Measurements from ENCODE around the gene CD99L2. TPM values are rescaled to one million over a fixed set of nuclear protein-coding genes. Genes with fewer than 3 reads are reported as not detected.

The CD99L2 gene
- total RNA-seq, 1 experiment from 2014 or later, result 7.3 TPM

DNA sequence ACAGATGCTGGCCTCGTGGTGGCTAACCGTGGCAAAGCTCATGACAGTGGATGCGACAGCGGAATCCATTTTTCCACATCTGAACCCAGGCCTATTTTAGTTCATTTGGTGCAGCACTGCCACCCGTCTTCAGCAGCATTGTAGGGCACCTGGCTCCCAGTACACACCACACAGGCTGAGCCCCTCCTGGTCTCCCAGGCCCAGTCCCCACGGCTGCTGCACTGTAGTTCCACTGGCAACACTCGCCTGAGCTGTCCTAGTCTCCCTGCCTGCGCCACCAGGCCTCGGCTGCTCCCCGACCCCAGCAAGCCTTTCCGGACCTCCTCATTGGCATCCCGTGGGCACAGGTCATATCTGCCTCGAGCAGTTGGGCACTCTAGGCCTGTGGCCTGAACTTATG is 129.1 kb downstream of the CD99L2 start:
- H2BK5ac ChIP-seq (ENCODE audit: insufficient read length, low read length), result no peak overlapping the region
- H3K18ac ChIP-seq (ENCODE audit: insufficient read length, low read depth, low read length), result no peak overlapping the region
- H3K27ac ChIP-seq (ENCODE audit: insufficient read length, low read depth, low read length), result no peak overlapping the region
- H2BK120ac ChIP-seq (ENCODE audit: low read depth, low read length, poor library complexity, severe bottlenecking), result no peak overlapping the region
- peaks cover 3% of the 10 kb centered on the region for H3K23me2 ChIP-seq (ENCODE audit: insufficient read length, low read depth, low read length, poor library complexity, severe bottlenecking)
- H3K4me1 Mint-ChIP-seq, result peaks cover 13 to 24% of the 10 kb centered on the region in 2 experiments
- no peaks in the 10 kb centered on the region for H4K20me1 ChIP-seq (ENCODE audit: control insufficient read depth, insufficient read depth, insufficient read length)
- peaks cover 47 to 54% of the 10 kb centered on the region in 2 experiments for H3K9me3 Mint-ChIP-seq
- peaks cover 4 to 23% (median 8%) of the 10 kb centered on the region in 3 experiments; a peak in 6 of 7 replicates for H3K36me3 Mint-ChIP-seq (ENCODE audit: insufficient read depth in 1 of 3, low read depth in 3 of 3)
- no peak overlapping the region for H4K5ac ChIP-seq (ENCODE audit: insufficient read length, low read depth, low read length)
- no peak overlapping the region for H4K8ac ChIP-seq (replicated peaks; ENCODE audit: insufficient read length, low read depth, low read length)
- no peak overlapping the region for H4K91ac ChIP-seq (ENCODE audit: insufficient read length, low read depth, low read length)
- H3K4me2 ChIP-seq (ENCODE audit: insufficient read depth, insufficient read length, low read length), result no peak overlapping the region
- DNase-seq, result no peak
- no peak overlapping the region for H2AK5ac ChIP-seq (ENCODE audit: insufficient read length, low read length)
- no peaks in the 10 kb centered on the region for H3K79me2 ChIP-seq (ENCODE audit: insufficient read depth, low read length)
- no peak overlapping the region for H2BK12ac ChIP-seq (ENCODE audit: insufficient read length, low read depth, low read length)
- peaks cover 4% of the 10 kb centered on the region; the same call in 1 of the 2 replicates for H3K4me1 ChIP-seq (ENCODE audit: insufficient read depth, low read length)
- peaks cover 2% of the 10 kb centered on the region for H3K27me3 Mint-ChIP-seq (ENCODE audit: low read depth)
- H3K4ac ChIP-seq (ENCODE audit: low read depth, low read length), result no peak overlapping the region
- H3K23ac ChIP-seq (ENCODE audit: insufficient read length, low read depth, low read length), result no peak overlapping the region
- no peaks in the 10 kb centered on the region for H3K79me1 ChIP-seq (ENCODE audit: insufficient read depth, low read depth, low read length, poor library complexity, severe bottlenecking)
- no peak overlapping the region for H3K4me3 Mint-ChIP-seq
- H3K9ac ChIP-seq (ENCODE audit: extremely low read depth, insufficient read length, low read length), result no peak overlapping the region
- no peak overlapping the region; a peak in 1 of 7 replicates for H3K27ac Mint-ChIP-seq
- H3K14ac ChIP-seq (ENCODE audit: insufficient read depth, low read length), result no peak overlapping the region; the same call in 1 of the 2 replicates
- H3K9me3 ChIP-seq (ENCODE audit: control insufficient read depth, low read depth, low read length), result no peaks in the 10 kb centered on the region
- no peaks in the 10 kb centered on the region for H3K27me3 ChIP-seq (ENCODE audit: insufficient read depth, low read length)
- TF ChIP-seq, protein P1, sequence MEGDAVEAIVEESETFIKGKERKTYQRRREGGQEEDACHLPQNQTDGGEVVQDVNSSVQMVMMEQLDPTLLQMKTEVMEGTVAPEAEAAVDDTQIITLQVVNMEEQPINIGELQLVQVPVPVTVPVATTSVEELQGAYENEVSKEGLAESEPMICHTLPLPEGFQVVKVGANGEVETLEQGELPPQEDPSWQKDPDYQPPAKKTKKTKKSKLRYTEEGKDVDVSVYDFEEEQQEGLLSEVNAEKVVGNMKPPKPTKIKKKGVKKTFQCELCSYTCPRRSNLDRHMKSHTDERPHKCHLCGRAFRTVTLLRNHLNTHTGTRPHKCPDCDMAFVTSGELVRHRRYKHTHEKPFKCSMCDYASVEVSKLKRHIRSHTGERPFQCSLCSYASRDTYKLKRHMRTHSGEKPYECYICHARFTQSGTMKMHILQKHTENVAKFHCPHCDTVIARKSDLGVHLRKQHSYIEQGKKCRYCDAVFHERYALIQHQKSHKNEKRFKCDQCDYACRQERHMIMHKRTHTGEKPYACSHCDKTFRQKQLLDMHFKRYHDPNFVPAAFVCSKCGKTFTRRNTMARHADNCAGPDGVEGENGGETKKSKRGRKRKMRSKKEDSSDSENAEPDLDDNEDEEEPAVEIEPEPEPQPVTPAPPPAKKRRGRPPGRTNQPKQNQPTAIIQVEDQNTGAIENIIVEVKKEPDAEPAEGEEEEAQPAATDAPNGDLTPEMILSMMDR (conservative IDR thresholded peaks at IDR 0.05), result no peak
- H3T11ph ChIP-seq (ENCODE audit: low read length), result no peak overlapping the region
- no peak overlapping the region for H2AFZ ChIP-seq (ENCODE audit: low read length)
- WGBS (ENCODE audit: extremely low coverage, insufficient read length, low lambda C conversion rate), result no CpG with 5 or more reads among the region's 13 CpGs
- no peak overlapping the region for H2BK15ac ChIP-seq (ENCODE audit: low read depth, low read length)
- no peak overlapping the region for H3K56ac ChIP-seq (ENCODE audit: insufficient read length, low read depth, low read length)
- H2BK20ac ChIP-seq (ENCODE audit: low read depth, low read length, poor library complexity, severe bottlenecking), result no peak overlapping the region
